HL-60 (cell line): ENCODE data around the gene TBATA.

Experiments
- GABPA ChIP-seq: IDR thresholded peaks from 2 replicates; pipeline ENCODE4 v1.6.1; 2012; ENCODE audit warnings: low read depth
- POLR2AphosphoS5 ChIP-seq: IDR thresholded peaks from 2 replicates; pipeline ENCODE4 v1.6.1; 2012; ENCODE audit warnings: low read depth

DNA sequence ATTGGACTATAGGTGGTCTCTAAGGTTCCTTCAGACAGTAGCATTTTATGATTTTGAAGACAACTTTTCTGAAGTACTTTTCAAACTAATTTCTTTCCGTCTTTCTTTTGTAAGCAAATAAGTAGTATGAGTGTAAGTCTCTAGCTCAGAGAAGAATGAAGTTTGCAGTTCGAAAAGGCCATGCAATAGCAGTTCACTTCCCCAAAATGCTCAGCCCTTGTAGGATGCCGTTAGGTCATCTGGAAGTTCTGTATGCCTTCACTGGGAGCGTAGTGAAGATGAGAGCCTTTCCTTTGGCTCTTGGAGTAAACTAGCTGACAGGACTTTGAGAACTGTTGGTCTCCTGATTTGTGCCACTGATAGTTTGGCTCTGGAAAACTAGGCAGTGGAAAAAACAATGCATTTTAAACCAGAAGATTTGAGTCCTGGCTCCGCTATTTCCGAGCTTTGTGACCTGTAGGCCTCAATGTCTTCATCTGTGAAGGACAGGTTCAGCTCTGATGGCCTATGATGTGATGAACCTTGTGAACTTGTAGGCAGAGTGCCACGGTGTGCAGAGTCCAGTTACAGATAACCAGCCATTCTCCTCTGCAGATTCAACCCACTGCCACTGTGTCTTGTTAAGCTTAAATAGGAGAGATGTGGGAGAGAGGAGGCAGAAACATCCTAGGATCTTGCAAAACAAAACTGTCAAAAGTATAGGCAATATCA, 49.4 kb upstream of the TBATA start:
- TF ChIP-seq GABPA (no peak), POLR2AphosphoS5 (no peak)
